A549 (cell line): Measurements from ENCODE around the gene FN3KRP. TPM values are rescaled to one million over a fixed set of nuclear protein-coding genes. Genes with fewer than 3 reads are reported as not detected.

Source experiments
- ATAC-seq, 2 experiments: fragments of 200-7000 bp in 1 of 2; fragments of >200 bp in 1 of 2; cut with Nextera tagmentation in 1 of 2; cut with Tn5 transposase in 1 of 2; 3 replicates each; pipeline versions ENCODE4 v1.8.0 to v1.9.1; 2018 to 2020; ENCODE audit warnings: mild to moderate bottlenecking in 1 of 2, moderate library complexity in 1 of 2
- CTCF ChIA-PET: fragments of 300-600 bp; sonication (Branson Sonifier 250); formaldehyde crosslinking; extraction: SDS; loops from one replicate; lab custom pipeline; 2021; ENCODE audit warnings: antibody characterized with exemption, inconsistent platforms; lab: Yijun Ruan, JAX
- POLR2A ChIA-PET: fragments of 350-600 bp; formaldehyde crosslinking; extraction: SDS; loops from one replicate; lab custom pipeline; 2021; ENCODE audit warnings: antibody characterized with exemption, inconsistent platforms; lab: Yijun Ruan, JAX
- DNase-seq, 2 experiments: peaks; one replicate each; pipeline versions ENCODE4 v3.0.0 to v3.0.0-alpha.2; 2011 to 2016; ENCODE audit warnings: low read depth in 1 of 2, low spot score in 1 of 2
- FAIRE-seq: peaks from 2 replicates; lab custom pipeline; 2011; peaks lifted over from hg19 to GRCh38; lab: Jason Lieb, UNC
- H3K27ac ChIP-seq, 2 experiments: fragments of >200 bp; sonication (Bioruptor Twin); formaldehyde crosslinking; 3 replicates each; pipeline ENCODE4 v1.5.1; 2016 to 2017
- H3K4me1 ChIP-seq: fragments of >200 bp; sonication (Bioruptor Twin); formaldehyde crosslinking; 3 replicates; pipeline ENCODE4 v1.6.1; 2016
- H3K4me2 ChIP-seq: fragments of >200 bp; sonication (Bioruptor Twin); formaldehyde crosslinking; 3 replicates; pipeline ENCODE4 v1.6.1; 2016
- H3K4me3 ChIP-seq: fragments of >200 bp; sonication (Bioruptor Twin); formaldehyde crosslinking; 3 replicates; pipeline ENCODE4 v1.5.1; 2016
- H3K9me3 ChIP-seq: fragments of >200 bp; sonication (Bioruptor Twin); formaldehyde crosslinking; 3 replicates; pipeline ENCODE4 v1.6.1; 2016
- CTCF ChIP-seq: fragments of >200 bp; sonication (Bioruptor Twin); formaldehyde crosslinking; IDR thresholded peaks from 3 replicates; pipeline ENCODE4 v1.5.1; 2016
- E2F6 ChIP-seq: IDR thresholded peaks from 2 replicates; pipeline ENCODE4 v1.6.1; 2012; ENCODE audit warnings: low read depth, borderline replicate concordance
- ELK1 ChIP-seq: fragments of 150-350 bp; IDR thresholded peaks from 2 replicates; pipeline ENCODE4 v1.6.1; 2014; ENCODE audit warnings: low read depth, mild to moderate bottlenecking, low read length
- EP300 ChIP-seq, 2 experiments: fragments of >200 bp; sonication (Bioruptor Twin); formaldehyde crosslinking; IDR thresholded peaks; 2 replicates in 1 of 2; 3 replicates in 1 of 2; pipeline ENCODE4 v1.6.1; 2016 to 2017
- FOSL2 ChIP-seq, 2 experiments: fragments of 450-650 bp in 1 of 2; fragments of >200 bp in 1 of 2; sonication (Bioruptor Twin) in 1 of 2; formaldehyde crosslinking; IDR thresholded peaks; 2 replicates each; pipeline versions ENCODE4 v1.5.0 to v1.6.1; 2016 to 2020; ENCODE audit warnings: mild to moderate bottlenecking in 1 of 2, moderate library complexity in 1 of 2
- MAX ChIP-seq: IDR thresholded peaks from 2 replicates; pipeline ENCODE4 v1.6.1; 2012
- MAZ ChIP-seq: fragments of 150-350 bp; IDR thresholded peaks from 2 replicates; pipeline ENCODE4 v1.6.1; 2014; ENCODE audit warnings: antibody characterized with exemption, low read depth, low read length, borderline replicate concordance
- NPAS2 ChIP-seq: fragments of 250-450 bp; sonication (Bioruptor Pico); IDR thresholded peaks from 2 replicates; pipeline ENCODE4 v1.8.0; 2022; ENCODE audit warnings: mild to moderate bottlenecking, moderate library complexity, borderline replicate concordance
- RARB ChIP-seq: fragments of 250-450 bp; sonication (Bioruptor Pico); IDR thresholded peaks from 2 replicates; pipeline ENCODE4 v1.8.0; 2021; ENCODE audit warnings: mild to moderate bottlenecking, moderate library complexity
- RCOR1 ChIP-seq: fragments of 150-350 bp; IDR thresholded peaks from 2 replicates; pipeline ENCODE4 v1.6.1; 2014; ENCODE audit warnings: antibody characterized with exemption, low read length, low read depth
- TFCP2L1 ChIP-seq: fragments of 250-450 bp; sonication (Bioruptor Pico); IDR thresholded peaks from 2 replicates; pipeline ENCODE4 v1.5.0; 2021; ENCODE audit warnings: mild to moderate bottlenecking
- TP53 ChIP-seq: fragments of 250-450 bp; sonication (Bioruptor Pico); IDR thresholded peaks from 2 replicates; pipeline ENCODE4 v1.5.0; 2021; ENCODE audit warnings: mild to moderate bottlenecking, moderate library complexity
- ZNF302 ChIP-seq: fragments of 250-450 bp; sonication (Bioruptor Pico); IDR thresholded peaks from 2 replicates; pipeline ENCODE4 v1.9.0; 2021; ENCODE audit warnings: inconsistent platforms, mild to moderate bottlenecking, moderate library complexity
- ZSCAN20 ChIP-seq: fragments of 250-450 bp; sonication (Bioruptor Pico); IDR thresholded peaks from 2 replicates; pipeline ENCODE4 v1.8.0; 2022; ENCODE audit warnings: mild to moderate bottlenecking, moderate library complexity
- WGBS: methylation state at CpG from one replicate; pipeline ENCODE4 v1.1.6; 2017; ENCODE audit errors: missing lambda C conversion rate; 5-methylcytosine and 5-hydroxymethylcytosine counted together
- polyA plus RNA-seq, 4 experiments: library from polyadenylated mRNA; depleted of rRNA in 3 of 4; stranded (reverse); fragments of >200 nt; fragmentation: RNase III in 1 of 4; extraction: RNeasy Plus Mini Kit Qiagen cat#74134 plus additional on column Dnase treatment in 1 of 4; gene quantifications; 2 replicates in 3 of 4; 3 replicates in 1 of 4; pipeline ENCODE4 v1.2.3, GENCODE V29; 2011 to 2017

FN3KRP gene
- polyA plus RNA-seq, 2 of the 4 experiments (the other 2 are of a cell fraction): 41.1 to 62.4 TPM

- TF ChIP-seq CTCF (no peak), ELK1 (no peak), RCOR1 (no peak), ZSCAN20 (no peak), RARB (CRISPR knock-in tag) (no peak), NPAS2 (CRISPR knock-in tag) (no peak), TP53 (CRISPR knock-in tag) (no peak), E2F6 (no peak), MAZ (no peak)
These were observed 6.6 kb upstream of the FN3KRP start (continued) for GRCh38 chr17:82709676-82710498.

GRCh38 chr17:82710499-82711232 is 5.8 kb upstream of the FN3KRP start:
- no peak overlapping the region for H3K27ac ChIP-seq
- CTCF ChIA-PET: interaction anchor here (0.9 to 2.2 kb wide), 7 partner anchors 14 to 66 kb away, joined by 3 to 15 read pairs (median 4); no protein-coding TSS in a partner anchor
- FAIRE-seq (no peak), ATAC-seq (no peak), DNase-seq (no peak)
- no peaks in the 10 kb centered on the region for H3K9me3 ChIP-seq
- peaks cover 7% of the 10 kb centered on the region for H3K4me1 ChIP-seq
- TF ChIP-seq FOSL2 (IDR thresholded peaks at IDR 0.05): no peak
- TF ChIP-seq FOSL2 (CRISPR knock-in tag; IDR thresholded peaks at IDR 0.05): no peak
- TF ChIP-seq ELK1: no peak
- TF ChIP-seq CTCF: peak; percentile 13; the same call in 1 of the 3 replicates
- no peak for TF ChIP-seq EP300 (IDR thresholded peaks at IDR 0.05)
- TF ChIP-seq TFCP2L1 (CRISPR knock-in tag): no peak
- peak; percentile 34; the same call in 1 of the 2 replicates for TF ChIP-seq MAX
- no peak for TF ChIP-seq ZNF302 (CRISPR knock-in tag)
- no peak overlapping the region for H3K4me3 ChIP-seq
- POLR2A ChIA-PET: no interaction called here
- 73% methylated on average over 28 of the region's 29 CpGs for WGBS
- H3K4me2 ChIP-seq: no peak overlapping the region
